K562 (cell line): ENCODE data around the gene PPFIA3. TPM values are rescaled to one million over a fixed set of nuclear protein-coding genes. Genes with fewer than 3 reads are reported as not detected.
A peak's percentile ranks its signal among the peaks of the same experiment; 100 is the strongest.

ENCODE experiments used
- ATF6 ChIP-seq: sonication (generic); formaldehyde crosslinking; IDR thresholded peaks from 2 replicates; pipeline ENCODE4 v1.4.0; 2020; ENCODE audit warnings: mild to moderate bottlenecking, missing genetic modification reagents
- FIP1L1 ChIP-seq: fragments of 200-400 bp; formaldehyde crosslinking; IDR thresholded peaks from 2 replicates; pipeline ENCODE4 v1.6.1; 2018; ENCODE audit warnings: mild to moderate bottlenecking, low read depth, low read length; ENCODE audit not compliant: poor library complexity, severe bottlenecking
- GMEB1 ChIP-seq: fragments of 250-450 bp; sonication (Bioruptor Pico); IDR thresholded peaks from 2 replicates; pipeline ENCODE4 v1.4.0; 2020; ENCODE audit warnings: mild to moderate bottlenecking
- HCFC1 ChIP-seq: IDR thresholded peaks from 2 replicates; pipeline ENCODE4 v1.6.1; 2012; ENCODE audit warnings: low read depth, low read length, improper control_type of control experiment
- TAF1 ChIP-seq: IDR thresholded peaks from 2 replicates; pipeline ENCODE4 v1.6.1; 2011; ENCODE audit warnings: mild to moderate bottlenecking, low read length, moderate library complexity; ENCODE audit not compliant: insufficient read depth, control insufficient read depth, severe bottlenecking; ENCODE audit errors: extremely low read depth
- ZBTB40 ChIP-seq, 2 experiments: fragments of 450-650 bp in 1 of 2; sonication (generic) in 1 of 2; formaldehyde crosslinking in 1 of 2; IDR thresholded peaks; 2 replicates each; pipeline versions ENCODE4 v1.7.1 to v1.9.0; 2016 to 2022; ENCODE audit warnings: inconsistent platforms in 1 of 2, mild to moderate bottlenecking in 1 of 2, missing genetic modification reagents in 1 of 2
- ZNF282 ChIP-seq: sonication (generic); formaldehyde crosslinking; IDR thresholded peaks from 2 replicates; pipeline ENCODE4 v1.8.1; 2023; ENCODE audit warnings: missing genetic modification reagents
- ZNF408 ChIP-seq: fragments of 250-450 bp; sonication (Bioruptor Pico); IDR thresholded peaks from 2 replicates; pipeline ENCODE4 v1.4.0; 2020; ENCODE audit warnings: low read depth, mild to moderate bottlenecking, moderate library complexity
- ZNF507 ChIP-seq: conservative IDR thresholded peaks from 2 replicates; pipeline ENCODE4 v1.6.1; 2017; ENCODE audit warnings: missing genetic modification characterization, missing compliant biosample characterization
- ZNF583 ChIP-seq: fragments of 250-450 bp; sonication (Bioruptor Pico); IDR thresholded peaks from 2 replicates; pipeline ENCODE4 v1.4.0; 2020
- ZNF76 ChIP-seq: fragments of 250-450 bp; sonication (Bioruptor Pico); IDR thresholded peaks from 2 replicates; pipeline ENCODE4 v1.4.0; 2020; ENCODE audit warnings: mild to moderate bottlenecking, moderate library complexity, borderline replicate concordance
- polyA plus RNA-seq, 8 experiments: library from polyadenylated mRNA; depleted of rRNA in 4 of 8; stranded (reverse) in 5 of 8; unstranded in 3 of 8; fragments of >200 nt; fragmentation: Nextera tagmentation in 2 of 8; fragmentation: Illumina TruSeq in 1 of 8; extraction: Ambion mirVana in 2 of 8; extraction: Trizol in 1 of 8; gene quantifications; 2 replicates each; pipeline versions ENCODE4 v1.2.1 to v1.2.3, GENCODE V29; 2011 to 2014; ENCODE audit warnings: inconsistent platforms in 1 of 8, missing spikeins in 1 of 8
- total RNA-seq, 7 experiments: library from RNA; depleted of rRNA in 6 of 7; stranded (reverse); fragments of >200 nt in 6 of 7; fragmentation: Illumina TruSeq in 2 of 7; extraction: Trizol in 2 of 7; gene quantifications; 2 replicates each; pipeline versions ENCODE4 v1.2.1 to v1.2.3, GENCODE V29; 2011 to 2021; ENCODE audit warnings: low replicate concordance in 1 of 7

The PPFIA3 gene
- total and polyA plus RNA-seq, 9 of the 15 experiments (the other 6 are each of a cell fraction or from before 2014, with no cell fraction given) = 0.10 to 53.0 (median 17.6) TPM

GRCh38 chr19:49114630-49115363, 4.5 kb upstream of the PPFIA3 start (continued):
- TF ChIP-seq ATF6 (no peak), HCFC1 (peak; percentile 89), ZNF507 (tag) (no peak), ZBTB40 (IDR thresholded peaks at IDR 0.05) (0 out of 2 replicates have a peak, but pooled peaks have one; percentile 21), ZBTB40 (CRISPR knock-in tag; IDR thresholded peaks at IDR 0.05) (no peak), GMEB1 (CRISPR knock-in tag) (0 out of 2 replicates have a peak, but pooled peaks have one; percentile 40), TAF1 (no peak), ZNF76 (CRISPR knock-in tag) (no peak), FIP1L1 (peak; percentile 17), ZNF282 (CRISPR knock-in tag) (no peak), ZNF583 (CRISPR knock-in tag) (no peak), ZNF408 (CRISPR knock-in tag) (no peak)
